Calu3 (cell line): ENCODE measurements around the gene TEPSIN. TPM values are rescaled to one million over a fixed set of nuclear protein-coding genes. Genes with fewer than 3 reads are reported as not detected.

Source experiments
- BruUV-seq: library from RNA; stranded (reverse); fragments of 400-500 nt; replicated peaks from 2 replicates; lab custom pipeline; 2021; lab: Mats Ljungman, UMichigan
- CTCF ChIA-PET: fragments of 300-600 bp; sonication (Branson Sonifier 250); formaldehyde crosslinking; loops from one replicate; lab custom pipeline; 2022; ENCODE audit warnings: antibody characterized with exemption; lab: Charles Lee
- DNase-seq: peaks from one replicate; pipeline ENCODE4 v3.0.0; 2022
- H3K27ac Mint-ChIP-seq: one replicate; pipeline ENCODE4 v1.8.0; 2022; ENCODE audit warnings: mixed read lengths; ENCODE audit not compliant: unreplicated experiment
- H3K27me3 Mint-ChIP-seq: one replicate; pipeline ENCODE4 v1.8.0; 2022; ENCODE audit warnings: mixed read lengths; ENCODE audit not compliant: unreplicated experiment
- H3K36me3 Mint-ChIP-seq: one replicate; pipeline ENCODE4 v1.8.0; 2022; ENCODE audit warnings: mild to moderate bottlenecking, moderate library complexity, mixed read lengths; ENCODE audit not compliant: insufficient read depth, unreplicated experiment
- H3K4me1 Mint-ChIP-seq: one replicate; pipeline ENCODE4 v1.8.0; 2022; ENCODE audit warnings: mild to moderate bottlenecking, low read depth, mixed read lengths; ENCODE audit not compliant: unreplicated experiment
- H3K4me3 Mint-ChIP-seq: one replicate; pipeline ENCODE4 v1.8.0; 2022; ENCODE audit warnings: mild to moderate bottlenecking, low read depth, moderate library complexity, mixed read lengths; ENCODE audit not compliant: unreplicated experiment
- H3K9me3 Mint-ChIP-seq: one replicate; pipeline ENCODE4 v1.8.0; 2022; ENCODE audit warnings: low read depth, mixed read lengths; ENCODE audit not compliant: unreplicated experiment
- CTCF ChIP-seq: fragments of 200-600 bp; IDR thresholded peaks from one replicate; pipeline ENCODE4 v1.8.0; 2022; ENCODE audit warnings: antibody characterized with exemption; ENCODE audit not compliant: unreplicated experiment
- intact Hi-C: fragments of 100-400 bp; cut with micrococcal nuclease; formaldehyde crosslinking; loops from one replicate; pipeline ENCODE4 v1.10.0; 2022; ENCODE audit not compliant: unreplicated experiment
- total RNA-seq: library from RNA; stranded (reverse); gene quantifications from 2 replicates; pipeline ENCODE4 v1.2.3, GENCODE V29; 2022

TEPSIN gene
- total RNA-seq, 1 experiment from 2014 or later, result 37.0 TPM

DNA sequence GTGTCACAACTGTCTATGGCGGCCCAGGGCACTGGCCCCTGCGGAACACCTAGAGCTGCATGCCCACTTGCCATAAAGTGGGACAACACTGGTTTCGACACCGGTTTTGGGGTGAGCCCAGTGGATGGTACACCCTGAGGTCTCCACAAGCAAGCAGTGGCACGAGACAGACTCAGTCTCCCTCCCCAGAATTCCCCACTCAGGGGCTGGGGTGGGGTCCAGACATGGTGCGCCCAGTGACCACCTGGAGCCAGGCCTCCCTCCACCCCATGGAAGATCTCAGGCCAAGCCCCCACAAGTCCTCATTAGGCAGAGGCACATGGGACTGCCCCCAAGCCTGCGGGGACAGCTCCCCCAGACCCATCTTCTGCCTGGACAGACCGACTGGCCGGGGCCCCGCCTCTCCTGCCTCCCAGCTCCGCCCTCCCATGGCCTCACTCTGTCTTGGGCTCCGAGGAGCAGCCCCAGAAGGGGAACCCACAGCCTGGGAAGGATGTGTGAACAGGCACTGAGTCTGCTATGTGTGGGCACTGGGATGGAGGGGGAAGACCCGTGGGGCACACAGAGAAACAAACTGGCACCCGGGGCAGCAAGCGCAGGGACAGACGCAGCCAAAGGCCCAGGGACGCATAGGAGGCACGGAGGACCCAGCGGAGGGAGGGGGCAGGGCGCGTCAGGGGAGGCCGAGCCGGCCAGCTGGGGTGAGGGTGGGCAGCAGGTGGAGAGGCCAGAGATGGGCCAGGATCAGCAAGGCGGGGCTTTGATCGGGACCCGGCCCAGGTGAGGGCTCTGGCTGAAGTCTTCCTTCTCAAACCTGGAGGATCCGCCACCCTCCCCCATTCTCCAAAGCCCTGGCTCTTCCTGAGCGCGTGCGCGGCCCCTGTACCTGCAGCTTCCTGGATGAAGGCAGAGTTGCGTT lies 2.8 kb downstream of the TEPSIN start:
- CTCF ChIA-PET, result no interaction called here
- no peak for DNase-seq
- TF ChIP-seq CTCF, result no peak
- Mint-ChIP-seq H3K4me3 (no peak overlapping the region), H3K36me3 (peaks cover 39% of the 10 kb centered on the region), H3K27me3 (no peaks in the 10 kb centered on the region), H3K27ac (no peak overlapping the region), H3K9me3 (no peaks in the 10 kb centered on the region), H3K4me1 (peaks cover 8% of the 10 kb centered on the region)
- intact Hi-C loops, result no loop called here
- no TSS peak for BruUV-seq

DNA sequence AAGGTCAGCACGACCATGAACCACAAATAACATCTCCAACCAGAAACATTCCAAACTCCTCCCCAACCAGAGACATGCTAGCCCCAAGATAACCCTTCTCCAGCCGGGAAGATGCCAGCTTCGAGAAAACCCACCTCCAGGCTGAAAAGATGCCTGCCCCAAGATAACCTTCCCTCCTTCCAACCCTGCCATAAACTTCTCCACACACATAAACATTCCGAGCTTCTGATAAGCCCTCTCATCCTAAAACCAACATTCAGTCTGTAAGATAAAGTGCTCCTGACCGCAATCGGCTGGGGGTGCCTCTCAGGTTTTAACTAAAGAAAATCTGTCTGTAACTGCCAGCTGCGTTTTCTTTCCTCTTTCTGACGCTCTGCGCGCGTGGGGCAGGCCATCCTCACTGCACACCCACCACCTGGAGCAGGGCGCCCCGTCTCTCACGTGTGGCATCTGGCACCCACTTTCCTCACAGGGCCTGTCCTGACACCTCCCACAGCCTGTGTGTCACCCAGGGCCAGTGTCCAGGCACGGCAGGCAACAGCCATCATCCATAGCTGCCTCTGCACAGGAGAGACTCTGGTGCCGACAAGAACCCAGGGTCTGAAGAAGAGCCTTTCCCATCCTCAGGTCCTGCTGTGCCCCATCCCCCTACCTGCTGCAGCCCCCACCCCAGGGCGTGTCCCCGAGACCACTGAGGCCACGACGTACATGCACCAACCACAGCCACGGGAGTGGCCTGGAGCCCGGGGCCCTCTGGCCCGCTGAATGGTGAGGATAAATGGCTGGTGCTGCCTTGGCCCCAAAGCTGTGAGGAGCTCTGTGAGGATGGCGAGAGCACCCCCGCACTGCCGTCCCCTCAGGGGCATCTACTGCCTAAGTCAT lies 3.7 kb downstream of the TEPSIN start:
- no peak overlapping the region for H3K27ac Mint-ChIP-seq
- BruUV-seq, result no TSS peak
- no peaks in the 10 kb centered on the region for H3K4me1 Mint-ChIP-seq
- no peak for DNase-seq
- CTCF ChIA-PET, result no interaction called here
- intact Hi-C loops, result no loop called here
- no peak for TF ChIP-seq CTCF
- peaks cover 32% of the 10 kb centered on the region for H3K36me3 Mint-ChIP-seq
- H3K9me3 Mint-ChIP-seq, result no peaks in the 10 kb centered on the region
- no peak overlapping the region for H3K4me3 Mint-ChIP-seq
- no peaks in the 10 kb centered on the region for H3K27me3 Mint-ChIP-seq

GRCh38 chr17:81234506-81234855 lies 4.4 kb downstream of the TEPSIN start:
- H3K4me1 Mint-ChIP-seq, result no peaks in the 10 kb centered on the region
- intact Hi-C loops, result no loop called here

More at GRCh38 chr17:81234506-81234855, 4.4 kb downstream of the TEPSIN start:
- H3K9me3 Mint-ChIP-seq, result no peaks in the 10 kb centered on the region
- peaks cover 31% of the 10 kb centered on the region for H3K36me3 Mint-ChIP-seq
- no peak for TF ChIP-seq CTCF
- no peak overlapping the region for H3K27ac Mint-ChIP-seq
- no peak for DNase-seq
- no peaks in the 10 kb centered on the region for H3K27me3 Mint-ChIP-seq
- BruUV-seq, result no TSS peak
- H3K4me3 Mint-ChIP-seq, result no peak overlapping the region
- CTCF ChIA-PET, result no interaction called here
